Ishikawa (cell line): ENCODE results near the gene COX4I2.

Experiments used
- CEBPB ChIP-seq: IDR thresholded peaks from 2 replicates; pipeline ENCODE4 v1.6.1; 2012
- CREB1 ChIP-seq: IDR thresholded peaks from 2 replicates; pipeline ENCODE4 v1.6.1; 2012; ENCODE audit warnings: low read depth
- EGR1 ChIP-seq: IDR thresholded peaks from 2 replicates; pipeline ENCODE4 v1.6.1; 2012
- EP300 ChIP-seq: IDR thresholded peaks from 2 replicates; pipeline ENCODE4 v1.6.1; 2012; ENCODE audit warnings: borderline replicate concordance
- FOXM1 ChIP-seq: IDR thresholded peaks from 2 replicates; pipeline ENCODE4 v1.6.1; 2012; ENCODE audit warnings: low read depth, borderline replicate concordance
- MAX ChIP-seq: IDR thresholded peaks from 2 replicates; pipeline ENCODE4 v1.6.1; 2012
- NFIC ChIP-seq: IDR thresholded peaks from 2 replicates; pipeline ENCODE4 v1.6.1; 2012
- RAD21 ChIP-seq: IDR thresholded peaks from 2 replicates; pipeline ENCODE4 v1.6.1; 2012; ENCODE audit warnings: low read depth
- REST ChIP-seq: IDR thresholded peaks from 2 replicates; pipeline ENCODE4 v1.6.1; 2012; ENCODE audit warnings: low read depth, mild to moderate bottlenecking
- TAF1 ChIP-seq: IDR thresholded peaks from 2 replicates; pipeline ENCODE4 v1.6.1; 2012; ENCODE audit warnings: low read depth, mild to moderate bottlenecking
- TCF12 ChIP-seq: IDR thresholded peaks from 2 replicates; pipeline ENCODE4 v1.6.1; 2012; ENCODE audit warnings: low read depth
- TEAD4 ChIP-seq: IDR thresholded peaks from 2 replicates; pipeline ENCODE4 v1.6.1; 2012
- USF1 ChIP-seq: IDR thresholded peaks from 2 replicates; pipeline ENCODE4 v1.6.1; 2012
- YY1 ChIP-seq: IDR thresholded peaks from 2 replicates; pipeline ENCODE4 v1.6.1; 2012; ENCODE audit warnings: low read depth
- ZBTB7A ChIP-seq: IDR thresholded peaks from 2 replicates; pipeline ENCODE4 v1.6.1; 2012; ENCODE audit warnings: low read depth

COX4I2 gene

GRCh38 chr20:31602431-31602778 is 35.3 kb upstream of the COX4I2 start:
- TF ChIP-seq EGR1: no peak
- no peak for TF ChIP-seq EP300
- TF ChIP-seq TCF12: no peak
- TF ChIP-seq RAD21: no peak
- no peak for TF ChIP-seq CEBPB
- no peak for TF ChIP-seq CREB1
- TF ChIP-seq FOXM1: no peak
- TF ChIP-seq REST: no peak
- no peak for TF ChIP-seq NFIC
- TF ChIP-seq USF1: no peak
- no peak for TF ChIP-seq TEAD4
- TF ChIP-seq YY1: no peak
- TF ChIP-seq TAF1: no peak
- TF ChIP-seq MAX: no peak
- no peak for TF ChIP-seq ZBTB7A

- TF ChIP-seq TEAD4 (peak; percentile 69), TAF1 (no peak), TCF12 (peak; percentile 88), EGR1 (no peak), NFIC (peak; percentile 41; the same call in 1 of the 2 replicates), REST (no peak), RAD21 (peak; percentile 19; the same call in 1 of the 2 replicates), FOXM1 (peak; percentile 42; the same call in 1 of the 2 replicates), EP300 (peak; percentile 83), MAX (peak; percentile 55; the same call in 1 of the 2 replicates), CREB1 (no peak), YY1 (no peak), USF1 (0 out of 2 replicates have a peak, but pooled peaks have one; percentile 19), CEBPB (peak; percentile 90), ZBTB7A (peak; percentile 59; the same call in 1 of the 2 replicates)
Measured at GRCh38 chr20:31602779-31603441, 34.8 kb upstream of the COX4I2 start.

GRCh38 chr20:31603822-31604566 is 33.7 kb upstream of the COX4I2 start:
- peak; percentile 63; the same call in 1 of the 2 replicates for TF ChIP-seq YY1
- TF ChIP-seq TAF1: no peak
- peak; percentile 88 for TF ChIP-seq FOXM1
- peak; percentile 24; the same call in 1 of the 2 replicates for TF ChIP-seq USF1
- peak; percentile 89 for TF ChIP-seq TEAD4
- peak; percentile 96 for TF ChIP-seq EP300
- peak; percentile 98 for TF ChIP-seq TCF12
- no peak for TF ChIP-seq REST
- TF ChIP-seq MAX: peak; percentile 71
- peak; percentile 81 for TF ChIP-seq CREB1
- TF ChIP-seq EGR1: no peak; the same call in 1 of the 2 replicates
- peak; percentile 99 for TF ChIP-seq ZBTB7A
- TF ChIP-seq CEBPB: peak; percentile 45; the same call in 1 of the 2 replicates
- no peak; the same call in 1 of the 2 replicates for TF ChIP-seq RAD21
- TF ChIP-seq NFIC: peak; percentile 79
